Naive B cell (primary cell): ENCODE results near the gene IFT88. TPM values are rescaled to one million over a fixed set of nuclear protein-coding genes. Genes with fewer than 3 reads are reported as not detected.
A peak's percentile ranks its signal among the peaks of the same experiment; 100 is the strongest.

Experiments used
- ATAC-seq, 2 donors: fragments of 150-1000 bp; cut with Tn5 transposase; 2 replicates each; pipeline ENCODE4 v1.10.0; 2021; ENCODE audit warnings: low read depth in 2 of 2, mild to moderate bottlenecking in 2 of 2, moderate library complexity in 2 of 2
- DNase-seq: peaks from one replicate; pipeline ENCODE4 v3.0.0; 2022
- H3K27ac Mint-ChIP-seq, 6 donors: one replicate each; pipeline ENCODE4 v1.8.0; 2020 to 2022; ENCODE audit warnings: mild to moderate bottlenecking in 6 of 6, mixed read lengths in 6 of 6, moderate library complexity in 5 of 6, inconsistent platforms in 2 of 6
- H3K27me3 Mint-ChIP-seq, 3 donors: one replicate each; pipeline ENCODE4 v1.8.0; 2021 to 2022; ENCODE audit warnings: mixed read lengths in 3 of 3, mild to moderate bottlenecking in 1 of 3
- H3K36me3 Mint-ChIP-seq, 2 donors: one replicate each; pipeline ENCODE4 v1.8.0; 2020 to 2022; ENCODE audit warnings: mixed read lengths in 2 of 2, inconsistent platforms in 1 of 2, mild to moderate bottlenecking in 1 of 2
- H3K4me1 Mint-ChIP-seq, 3 donors: one replicate each; pipeline ENCODE4 v1.8.0; 2020 to 2022; ENCODE audit warnings: mixed read lengths in 3 of 3, inconsistent platforms in 1 of 3, mild to moderate bottlenecking in 1 of 3, moderate library complexity in 1 of 3
- H3K4me3 Mint-ChIP-seq, 8 donors: one replicate each; pipeline ENCODE4 v1.8.0; 2020 to 2022; ENCODE audit warnings: mild to moderate bottlenecking in 8 of 8, mixed read lengths in 8 of 8, moderate library complexity in 8 of 8, inconsistent platforms in 2 of 8
- H3K9me3 Mint-ChIP-seq, 7 donors: one replicate each; pipeline ENCODE4 v1.8.0; 2020 to 2022; ENCODE audit warnings: mixed read lengths in 7 of 7, mild to moderate bottlenecking in 5 of 7, inconsistent platforms in 2 of 7, moderate library complexity in 1 of 7
- polyA plus RNA-seq, 6 donors: library from polyadenylated mRNA; unstranded; fragments of 300-500 nt; fragmentation: Illumina TruSeq; gene quantifications; one replicate each; pipeline ENCODE4 v1.2.3, GENCODE V29; 2021; ENCODE audit warnings: low read depth in 6 of 6

The IFT88 gene
- polyA plus RNA-seq, 6 donors from 2014 or later: 4.6 to 13.6 (median 10.0) TPM

DNA sequence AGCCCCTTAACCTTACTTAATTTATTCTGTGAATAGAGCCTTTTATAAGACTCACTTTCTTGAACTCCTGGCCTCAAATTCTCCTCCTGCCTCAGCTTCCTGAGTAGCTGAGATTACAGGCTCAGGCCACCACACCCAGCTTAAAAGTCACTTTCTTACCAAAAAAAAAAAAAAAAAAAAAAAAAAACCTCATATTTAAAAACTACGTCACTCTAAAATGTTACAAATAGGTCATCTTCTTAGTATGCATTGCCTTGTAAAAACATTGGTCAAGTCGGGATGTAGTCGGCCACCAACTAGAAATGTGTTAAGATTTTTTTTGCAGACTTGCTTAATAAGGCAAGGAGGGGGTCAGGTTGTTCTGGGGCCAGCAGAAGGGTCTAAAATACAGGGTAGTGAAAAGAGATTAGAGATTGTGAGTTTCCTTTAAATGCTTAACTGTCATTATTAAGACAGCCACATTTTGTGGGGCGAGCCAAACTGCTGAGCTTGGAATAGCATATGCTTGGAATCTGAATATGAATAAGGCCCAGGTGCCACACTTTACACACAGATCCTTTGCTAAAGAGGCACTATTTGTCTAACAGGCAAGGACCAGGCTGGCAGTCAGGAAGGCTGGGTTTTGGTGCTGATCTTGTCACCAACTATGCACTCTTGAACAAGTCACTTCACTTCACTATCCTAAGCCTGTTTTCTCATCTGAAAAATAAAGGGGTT, 120.1 kb downstream of the IFT88 start:
- no peak for ATAC-seq
- Mint-ChIP-seq H3K4me1 (no peaks in the 10 kb centered on the region), H3K27ac (no peak overlapping the region), H3K9me3 (no peaks in the 10 kb centered on the region), H3K4me3 (no peak overlapping the region), H3K27me3 (no peaks in the 10 kb centered on the region), H3K36me3 (peaks cover 0 to 10% of the 10 kb centered on the region in 2 donors)
- DNase-seq: no peak

GRCh38 chr13:20689291-20689690, 122.3 kb downstream of the IFT88 start:
- Mint-ChIP-seq H3K4me3 (no peak overlapping the region), H3K27me3 (no peaks in the 10 kb centered on the region), H3K36me3 (peaks cover 0 to 10% of the 10 kb centered on the region in 2 donors), H3K9me3 (no peaks in the 10 kb centered on the region), H3K4me1 (no peaks in the 10 kb centered on the region), H3K27ac (no peak overlapping the region)
- no peak for DNase-seq
- ATAC-seq: no peak

- H3K4me1 Mint-ChIP-seq: no peaks in the 10 kb centered on the region
- no peak overlapping the region for H3K4me3 Mint-ChIP-seq
Measured at GRCh38 chr13:20691616-20692015, 124.7 kb downstream of the IFT88 start.

GRCh38 chr13:20696073-20696472, 129.1 kb downstream of the IFT88 start:
- Mint-ChIP-seq H3K4me3 (no peak overlapping the region), H3K27me3 (peaks cover 15 to 28% (median 27%) of the 10 kb centered on the region in 3 donors), H3K4me1 (no peaks in the 10 kb centered on the region), H3K36me3 (peaks cover 0 to 4% of the 10 kb centered on the region in 2 donors), H3K27ac (no peak overlapping the region), H3K9me3 (no peaks in the 10 kb centered on the region)
- DNase-seq (no peak), ATAC-seq (no peak)

More at GRCh38 chr13:20691616-20692015, 124.7 kb downstream of the IFT88 start:
- Mint-ChIP-seq H3K36me3 (peaks cover 0 to 10% of the 10 kb centered on the region in 2 donors), H3K9me3 (no peaks in the 10 kb centered on the region), H3K27me3 (peaks cover 0 to 11% (median 5%) of the 10 kb centered on the region in 3 donors), H3K27ac (no peak overlapping the region)
- no peak for ATAC-seq
- DNase-seq: no peak

DNA sequence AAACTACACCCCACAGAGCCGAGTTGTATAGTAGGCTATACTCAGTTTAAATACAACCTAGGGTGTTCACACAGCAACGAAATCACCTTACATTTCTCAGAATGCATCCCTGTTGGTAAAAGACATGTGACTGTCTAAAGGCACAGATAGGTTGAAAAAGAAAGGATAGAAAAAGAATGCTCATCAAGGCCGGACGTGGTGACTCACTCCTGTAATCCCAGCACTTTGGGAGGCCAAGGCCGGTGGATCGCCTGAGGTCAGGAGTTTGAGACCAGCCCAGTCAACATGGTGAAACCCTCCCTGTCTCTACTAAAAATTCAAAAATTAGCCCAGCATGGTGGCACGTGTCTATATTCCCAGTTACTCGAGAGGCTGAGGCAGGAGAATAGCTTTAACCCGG, 132.8 kb downstream of the IFT88 start:
- Mint-ChIP-seq H3K4me3 (no peak overlapping the region), H3K27ac (no peak overlapping the region), H3K9me3 (no peaks in the 10 kb centered on the region), H3K36me3 (peaks cover 0 to 4% of the 10 kb centered on the region in 2 donors), H3K27me3 (peaks cover 15 to 37% (median 27%) of the 10 kb centered on the region in 3 donors), H3K4me1 (peaks cover 4 to 12% (median 8%) of the 10 kb centered on the region in 3 donors)
- no peak for DNase-seq
- ATAC-seq: no peak

GRCh38 chr13:20700288-20700687, 133.3 kb downstream of the IFT88 start:
- Mint-ChIP-seq H3K4me3 (peak overlapping the region in 1 of 8 donors; percentile 65), H3K27me3 (peaks cover 15 to 36% (median 27%) of the 10 kb centered on the region in 3 donors), H3K4me1 (peaks cover 4 to 12% (median 8%) of the 10 kb centered on the region in 3 donors), H3K36me3 (peaks cover 0 to 4% of the 10 kb centered on the region in 2 donors), H3K9me3 (no peaks in the 10 kb centered on the region), H3K27ac (no peak overlapping the region)
- DNase-seq: no peak
- ATAC-seq: no peak

DNA sequence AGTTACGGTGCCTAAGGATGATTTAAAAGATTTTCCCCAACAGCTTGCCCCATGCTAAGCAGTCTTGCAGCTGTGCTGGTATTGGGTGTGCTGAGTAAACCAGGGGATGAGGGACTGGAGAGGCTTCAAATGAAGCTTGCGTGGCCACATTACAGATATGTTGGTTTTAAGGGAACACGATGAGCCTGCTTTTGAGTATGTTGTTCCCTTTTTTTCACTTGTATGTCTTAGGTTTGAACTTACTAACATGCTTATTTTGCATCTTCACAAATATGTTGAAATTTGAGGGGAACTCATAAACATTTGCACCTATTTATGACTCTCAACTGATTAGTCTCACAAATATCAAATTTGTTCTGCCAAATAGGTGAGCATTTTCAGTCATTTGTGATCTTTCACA, 134.5 kb downstream of the IFT88 start:
- Mint-ChIP-seq H3K36me3 (peaks cover 0 to 4% of the 10 kb centered on the region in 2 donors), H3K27me3 (peaks cover 15 to 26% (median 22%) of the 10 kb centered on the region in 3 donors), H3K4me3 (peak overlapping the region in 1 of 8 donors; percentile 62), H3K27ac (no peak overlapping the region), H3K4me1 (peaks cover 4 to 12% (median 8%) of the 10 kb centered on the region in 3 donors), H3K9me3 (peaks cover 0 to 2% (median 0%) of the 10 kb centered on the region in 7 donors)
- ATAC-seq: no peak
- DNase-seq: no peak

DNA sequence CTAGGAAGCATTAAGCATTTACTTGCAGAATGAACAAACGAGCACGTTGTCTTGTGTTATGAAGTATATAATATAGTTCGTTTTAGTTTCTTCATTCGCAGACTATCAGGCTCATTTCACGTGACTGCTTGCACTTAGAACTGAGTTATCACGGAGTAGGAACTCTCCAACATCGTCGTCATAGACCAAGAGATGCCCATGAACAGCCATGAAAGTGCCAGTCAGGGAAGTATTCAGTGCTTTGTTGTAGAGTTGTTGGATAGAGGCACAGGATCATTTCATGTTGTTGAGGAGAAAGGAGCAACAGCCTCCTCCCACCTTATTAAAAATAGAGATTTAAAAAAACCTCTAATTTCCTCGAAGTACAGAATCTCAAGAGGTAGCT, 135.6 kb downstream of the IFT88 start:
- DNase-seq (no peak), ATAC-seq (no peak)
- H3K27ac Mint-ChIP-seq: peak overlapping the region in 3 of 6 donors; percentile 52 to 82 (median 78)
- peaks cover 0 to 3% (median 0%) of the 10 kb centered on the region in 7 donors for H3K9me3 Mint-ChIP-seq
- peaks cover 15 to 26% (median 17%) of the 10 kb centered on the region in 3 donors for H3K27me3 Mint-ChIP-seq
- H3K36me3 Mint-ChIP-seq: peaks cover 0 to 4% of the 10 kb centered on the region in 2 donors
- peaks cover 4 to 12% (median 8%) of the 10 kb centered on the region in 3 donors for H3K4me1 Mint-ChIP-seq
- H3K4me3 Mint-ChIP-seq: peak overlapping the region; percentile 88 to 98 (median 92)

- ATAC-seq (peak; percentile 19 to 22), DNase-seq (peak; percentile 24)
- peak within 1 kb of the TSS; percentile 88 to 98 (median 92) for H3K4me3 Mint-ChIP-seq
- H3K36me3 Mint-ChIP-seq: peaks cover 0 to 4% of the 10 kb centered on the region in 2 donors
- peaks cover 15 to 26% (median 17%) of the 10 kb centered on the region in 3 donors for H3K27me3 Mint-ChIP-seq
- H3K27ac Mint-ChIP-seq: peak within 1 kb of the TSS in 5 of 6 donors; percentile 60 to 89 (median 81)
- peaks cover 4 to 12% (median 8%) of the 10 kb centered on the region in 3 donors for H3K4me1 Mint-ChIP-seq
- H3K9me3 Mint-ChIP-seq: peaks cover 0 to 3% (median 0%) of the 10 kb centered on the region in 7 donors
Measured at GRCh38 chr13:20702915-20703779, 136.2 kb downstream of the IFT88 start, which contains the start of gene IL17D. Gene IL17D, plus strand, starts transcription at chr13:20703699. Its CDS starts 303 bp downstream, at chr13:20704002.

- Mint-ChIP-seq H3K9me3 (peaks cover 0 to 3% (median 0%) of the 10 kb centered on the region in 7 donors), H3K27me3 (peaks cover 13 to 26% (median 15%) of the 10 kb centered on the region in 3 donors), H3K4me3 (peak overlapping the region in 5 of 8 donors; percentile 73 to 96 (median 86)), H3K27ac (no peak overlapping the region), H3K4me1 (peaks cover 4 to 12% (median 8%) of the 10 kb centered on the region in 3 donors), H3K36me3 (peaks cover 0 to 4% of the 10 kb centered on the region in 2 donors)
- ATAC-seq (peak; percentile 87 to 89), DNase-seq (peak; percentile 80)
Measured at GRCh38 chr13:20703780-20704458, 137.0 kb downstream of the IFT88 start.

- peak overlapping the region; percentile 66 to 94 (median 74) for H3K4me3 Mint-ChIP-seq
- peaks cover 0 to 4% of the 10 kb centered on the region in 2 donors for H3K36me3 Mint-ChIP-seq
- H3K9me3 Mint-ChIP-seq: peaks cover 0 to 3% (median 0%) of the 10 kb centered on the region in 7 donors
- ATAC-seq (no peak), DNase-seq (no peak)
- peak overlapping the region in 1 of 6 donors; percentile 86 for H3K27ac Mint-ChIP-seq
- H3K4me1 Mint-ChIP-seq: peaks cover 4 to 12% (median 8%) of the 10 kb centered on the region in 3 donors
- peaks cover 9 to 24% (median 15%) of the 10 kb centered on the region in 3 donors for H3K27me3 Mint-ChIP-seq
Measured at GRCh38 chr13:20704459-20705069, 137.6 kb downstream of the IFT88 start.

DNA sequence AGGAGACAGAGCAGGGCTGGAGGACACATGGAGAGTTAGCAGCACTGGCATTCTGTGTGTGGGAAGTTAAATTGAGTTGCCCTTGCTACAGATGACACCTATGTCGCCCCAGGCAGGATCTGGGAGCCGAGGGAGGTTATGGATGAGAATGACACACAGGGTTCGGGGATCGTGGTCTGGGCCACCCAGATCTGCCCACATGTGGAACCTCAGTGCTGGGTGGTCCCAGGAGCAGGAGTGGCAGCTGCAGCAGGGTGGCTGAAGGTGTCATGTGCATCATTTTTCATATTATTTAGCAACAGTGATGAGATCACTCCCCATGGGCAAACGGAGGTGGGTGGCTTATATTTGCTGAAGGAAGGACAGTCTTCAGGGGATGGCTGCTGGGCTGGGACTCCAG, 139.7 kb downstream of the IFT88 start:
- no peaks in the 10 kb centered on the region for H3K36me3 Mint-ChIP-seq
- ATAC-seq (no peak), DNase-seq (no peak)
- H3K4me3 Mint-ChIP-seq: peak overlapping the region in 2 of 8 donors; percentile 11 to 73
- peaks cover 4 to 12% (median 8%) of the 10 kb centered on the region in 3 donors for H3K4me1 Mint-ChIP-seq
- H3K27ac Mint-ChIP-seq: peak overlapping the region in 1 of 6 donors; percentile 54
- peaks cover 0 to 3% (median 0%) of the 10 kb centered on the region in 7 donors for H3K9me3 Mint-ChIP-seq
- H3K27me3 Mint-ChIP-seq: peaks cover 0 to 6% (median 6%) of the 10 kb centered on the region in 3 donors
